ENCODE data around the gene GALNS. TPM values are rescaled to one million over a fixed set of nuclear protein-coding genes. Genes with fewer than 3 reads are reported as not detected.

Gene GALNS
- total RNA-seq, 2 experiments from 2014 or later, result 17.2 to 49.0 TPM

GRCh38 chr16:88856122-88856827 is 472 bp downstream of the GALNS start:
- Histone ChIP-seq H2AFZ (ENCODE audit: low read length) (no peak overlapping the region; the same call in 1 of the 2 replicates), H3K9me3 (ENCODE audit: low read length) (no peaks in the 10 kb centered on the region), H3K4me1 (ENCODE audit: insufficient read depth, low read length, poor library complexity, severe bottlenecking) (peaks cover 25% of the 10 kb centered on the region), H3K79me2 (ENCODE audit: insufficient read depth, low read depth, low read length) (no peaks in the 10 kb centered on the region; the same call in 1 of the 2 replicates), H4K20me1 (ENCODE audit: insufficient read depth, low read length) (0 out of 2 replicates have a peak, but pooled peaks cover 4% of the 10 kb centered on the region), H3K27ac (ENCODE audit: low read depth, low read length, poor library complexity, severe bottlenecking) (no peak overlapping the region), H3K9me2 (ENCODE audit: insufficient read depth, low read length) (no peaks in the 10 kb centered on the region), H3K4me2 (ENCODE audit: low read length) (peak overlapping the region; percentile 58), H3K36me3 (ENCODE audit: insufficient read depth, low read length) (peaks cover 23% of the 10 kb centered on the region; the same call in 1 of the 2 replicates), H3K4me3 (ENCODE audit: low read depth, low read length, poor library complexity, severe bottlenecking) (peak overlapping the region; percentile 83)
- BruUV-seq (replicated peaks), result no TSS peak
- peak; percentile 7 for DNase-seq (ENCODE audit: low spot score)
- CTCF ChIA-PET (ENCODE audit: unreplicated experiment), result no interaction called here
- TF ChIP-seq CTCF (conservative IDR thresholded peaks at IDR 0.05; ENCODE audit: low read length), result no peak
- no peak for TF ChIP-seq EZH2phosphoT487 (IDR thresholded peaks at IDR 0.05; ENCODE audit: borderline replicate concordance, low read depth, low read length)
- POLR2A ChIA-PET, result interaction anchor here (0.7 kb wide), 1 partner anchor 13 kb away, joined by 3 read pairs; no protein-coding TSS in a partner anchor
- intact Hi-C loops (cut with micrococcal nuclease; ENCODE audit: unreplicated experiment), result loop anchor here (5.0 kb wide), 1 partner anchor 111 kb away; no protein-coding TSS in a partner anchor

GRCh38 chr16:88855736-88856121 is 1.0 kb downstream of the GALNS start:
- Histone ChIP-seq H3K9me2 (ENCODE audit: insufficient read depth, low read length) (no peaks in the 10 kb centered on the region), H3K9me3 (ENCODE audit: low read length) (no peaks in the 10 kb centered on the region), H2AFZ (ENCODE audit: low read length) (no peak overlapping the region), H3K27ac (ENCODE audit: low read depth, low read length, poor library complexity, severe bottlenecking) (no peak overlapping the region), H3K4me3 (ENCODE audit: low read depth, low read length, poor library complexity, severe bottlenecking) (peak overlapping the region; percentile 83), H3K79me2 (ENCODE audit: insufficient read depth, low read depth, low read length) (no peaks in the 10 kb centered on the region; the same call in 1 of the 2 replicates), H4K20me1 (ENCODE audit: insufficient read depth, low read length) (0 out of 2 replicates have a peak, but pooled peaks cover 4% of the 10 kb centered on the region), H3K4me1 (ENCODE audit: insufficient read depth, low read length, poor library complexity, severe bottlenecking) (peaks cover 25% of the 10 kb centered on the region), H3K4me2 (ENCODE audit: low read length) (peak overlapping the region; percentile 58), H3K36me3 (ENCODE audit: insufficient read depth, low read length) (peaks cover 20% of the 10 kb centered on the region; the same call in 1 of the 2 replicates)
- no peak for DNase-seq (ENCODE audit: low spot score)
- BruUV-seq (replicated peaks), result no TSS peak
- intact Hi-C loops (cut with micrococcal nuclease; ENCODE audit: unreplicated experiment), result loop anchor here (5.0 kb wide), 1 partner anchor 112 kb away; no protein-coding TSS in a partner anchor
- POLR2A ChIA-PET, result no interaction called here
- TF ChIP-seq CTCF (conservative IDR thresholded peaks at IDR 0.05; ENCODE audit: low read length) (no peak), EZH2phosphoT487 (IDR thresholded peaks at IDR 0.05; ENCODE audit: borderline replicate concordance, low read depth, low read length) (no peak)
- CTCF ChIA-PET (ENCODE audit: unreplicated experiment), result no interaction called here

DNA sequence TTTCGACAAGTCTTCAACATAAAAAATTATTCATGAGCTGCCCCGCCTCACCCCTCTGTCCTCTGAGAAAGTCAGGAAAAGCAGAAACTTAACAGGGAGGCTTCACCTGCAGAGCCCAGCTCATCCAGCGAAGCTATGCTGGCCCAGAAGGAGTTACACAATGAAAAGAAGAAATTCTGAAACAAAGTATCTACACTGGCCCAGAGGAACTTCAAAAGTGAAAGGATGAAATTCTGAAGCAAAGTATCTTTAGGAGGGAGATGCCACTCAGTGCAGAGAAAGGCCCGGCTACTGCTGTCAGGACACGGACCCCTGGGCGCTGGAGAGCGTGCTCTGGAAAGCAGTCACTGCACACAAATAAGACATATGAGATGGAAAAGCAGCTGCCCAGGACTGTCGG is 1.6 kb downstream of the GALNS start:
- intact Hi-C loops (cut with micrococcal nuclease; ENCODE audit: unreplicated experiment), result loop anchor here (5.0 kb wide), 1 partner anchor 112 kb away; no protein-coding TSS in a partner anchor
- POLR2A ChIA-PET, result no interaction called here

More for the DNA sequence above, 1.6 kb downstream of the GALNS start:
- H2AFZ ChIP-seq (ENCODE audit: low read length), result no peak overlapping the region
- H3K27ac ChIP-seq (ENCODE audit: low read depth, low read length, poor library complexity, severe bottlenecking), result no peak overlapping the region
- H3K4me3 ChIP-seq (ENCODE audit: low read depth, low read length, poor library complexity, severe bottlenecking), result no peak overlapping the region
- no peak for DNase-seq (ENCODE audit: low spot score)
- no peaks in the 10 kb centered on the region for H3K9me2 ChIP-seq (ENCODE audit: insufficient read depth, low read length)
- H3K4me2 ChIP-seq (ENCODE audit: low read length), result peak overlapping the region; percentile 39
- no peaks in the 10 kb centered on the region for H3K9me3 ChIP-seq (ENCODE audit: low read length)
- no peaks in the 10 kb centered on the region; the same call in 1 of the 2 replicates for H3K79me2 ChIP-seq (ENCODE audit: insufficient read depth, low read depth, low read length)
- BruUV-seq (replicated peaks), result TSS peak; percentile 53
- H3K36me3 ChIP-seq (ENCODE audit: insufficient read depth, low read length), result peaks cover 14% of the 10 kb centered on the region; the same call in 1 of the 2 replicates
- CTCF ChIA-PET (ENCODE audit: unreplicated experiment), result no interaction called here
- TF ChIP-seq EZH2phosphoT487 (IDR thresholded peaks at IDR 0.05; ENCODE audit: borderline replicate concordance, low read depth, low read length) (no peak), CTCF (conservative IDR thresholded peaks at IDR 0.05; ENCODE audit: low read length) (no peak)
- H3K4me1 ChIP-seq (ENCODE audit: insufficient read depth, low read length, poor library complexity, severe bottlenecking), result peaks cover 25% of the 10 kb centered on the region
- H4K20me1 ChIP-seq (ENCODE audit: insufficient read depth, low read length), result 0 out of 2 replicates have a peak, but pooled peaks cover 4% of the 10 kb centered on the region
